Hepatocyte (in vitro differentiated cells): ENCODE results near the gene PPIP5K2.
"Not testable (repeated sequence)": the region's sequence is repeated elsewhere in the genome, so short reads cannot be mapped to it uniquely, and the experiment has no call there.

Experiments used
- CTCF ChIP-seq: fragments of 200-600 bp; sonication (generic); IDR thresholded peaks from 2 replicates; pipeline ENCODE4 v1.5.1; 2016; ENCODE audit warnings: antibody characterized with exemption, mild to moderate bottlenecking; ENCODE audit not compliant: poor library complexity
- EZH2phosphoT487 ChIP-seq: fragments of 200-600 bp; sonication (generic); IDR thresholded peaks from one replicate; pipeline ENCODE4 v1.6.1; 2018; ENCODE audit warnings: antibody characterized with exemption, mild to moderate bottlenecking, low read depth, moderate library complexity; ENCODE audit not compliant: unreplicated experiment, severe bottlenecking

GRCh38 chr5:103142132-103142531, 22.0 kb downstream of the PPIP5K2 start:
- not testable (repeated sequence) for TF ChIP-seq CTCF, EZH2phosphoT487
